GM21825 (cell line): ENCODE measurements around the gene UBE3C.
"Not testable (repeated sequence)": the region's sequence is repeated elsewhere in the genome, so short reads cannot be mapped to it uniquely, and the experiment has no call there.

Experiments
- ATAC-seq: cut with Tn5 transposase; IDR thresholded peaks from one replicate; pipeline ENCODE4 v1.9.1; 2021; ENCODE audit warnings: mild to moderate bottlenecking, moderate library complexity; ENCODE audit not compliant: unreplicated experiment

Gene UBE3C

GRCh38 chr7:157235357-157236333 is 96.9 kb downstream of the UBE3C start:
- ATAC-seq = no peak

DNA sequence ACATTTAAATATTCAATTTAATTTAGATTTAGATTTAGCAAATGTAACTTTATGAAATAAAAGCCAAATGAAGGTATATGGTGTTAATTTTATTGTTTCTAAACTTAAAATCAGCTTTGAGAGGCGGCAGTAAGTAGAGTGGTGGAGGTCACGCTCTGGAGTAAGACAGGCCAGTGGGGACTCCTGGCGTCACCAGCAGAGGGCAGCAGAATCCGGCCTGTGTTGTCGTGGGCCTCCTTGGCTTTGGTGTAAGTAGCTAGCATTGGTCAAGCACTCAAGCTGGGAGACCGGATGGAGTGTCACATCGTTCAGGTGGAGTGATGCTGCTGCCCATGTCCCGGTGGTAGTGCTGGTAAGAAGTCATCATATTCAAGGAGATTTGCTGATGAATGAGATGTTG is 99.4 kb downstream of the UBE3C start:
- no peak for ATAC-seq

DNA sequence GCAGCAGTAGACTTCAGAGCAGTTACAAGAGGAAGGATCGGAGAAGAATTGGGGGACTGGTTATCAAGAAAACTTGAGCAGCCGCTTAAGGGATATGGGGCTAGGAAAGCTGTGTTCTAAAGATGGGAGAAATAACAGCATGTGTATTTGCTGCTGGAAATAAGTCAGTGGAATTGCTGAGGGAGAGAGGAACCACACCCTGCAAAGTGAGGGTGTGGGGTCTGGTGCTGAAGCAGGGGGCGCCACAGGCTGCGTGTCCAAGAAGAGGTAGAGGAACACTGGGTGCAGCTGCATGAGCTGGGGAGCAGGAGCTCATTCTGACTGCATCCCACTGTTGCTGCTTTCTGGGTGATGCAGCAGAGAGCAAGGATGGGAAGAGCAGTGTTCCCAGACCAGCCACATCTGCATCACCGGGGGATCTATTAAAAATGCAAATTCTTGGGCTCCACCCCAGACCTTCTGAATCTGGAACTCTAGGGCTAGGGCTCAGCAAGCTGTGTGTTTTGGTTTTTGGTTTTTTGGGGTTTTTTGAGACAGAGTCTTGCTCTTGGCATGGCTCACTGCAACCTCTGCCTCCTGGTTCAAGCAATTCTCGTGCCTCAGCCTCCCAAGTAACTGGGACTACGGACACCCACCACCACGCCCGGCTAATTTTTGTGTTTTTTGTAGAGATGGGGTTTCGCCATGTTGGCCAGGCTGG is 101.0 kb downstream of the UBE3C start:
- no peak for ATAC-seq

GRCh38 chr7:157241631-157242030 is 102.9 kb downstream of the UBE3C start:
- no peak for ATAC-seq

DNA sequence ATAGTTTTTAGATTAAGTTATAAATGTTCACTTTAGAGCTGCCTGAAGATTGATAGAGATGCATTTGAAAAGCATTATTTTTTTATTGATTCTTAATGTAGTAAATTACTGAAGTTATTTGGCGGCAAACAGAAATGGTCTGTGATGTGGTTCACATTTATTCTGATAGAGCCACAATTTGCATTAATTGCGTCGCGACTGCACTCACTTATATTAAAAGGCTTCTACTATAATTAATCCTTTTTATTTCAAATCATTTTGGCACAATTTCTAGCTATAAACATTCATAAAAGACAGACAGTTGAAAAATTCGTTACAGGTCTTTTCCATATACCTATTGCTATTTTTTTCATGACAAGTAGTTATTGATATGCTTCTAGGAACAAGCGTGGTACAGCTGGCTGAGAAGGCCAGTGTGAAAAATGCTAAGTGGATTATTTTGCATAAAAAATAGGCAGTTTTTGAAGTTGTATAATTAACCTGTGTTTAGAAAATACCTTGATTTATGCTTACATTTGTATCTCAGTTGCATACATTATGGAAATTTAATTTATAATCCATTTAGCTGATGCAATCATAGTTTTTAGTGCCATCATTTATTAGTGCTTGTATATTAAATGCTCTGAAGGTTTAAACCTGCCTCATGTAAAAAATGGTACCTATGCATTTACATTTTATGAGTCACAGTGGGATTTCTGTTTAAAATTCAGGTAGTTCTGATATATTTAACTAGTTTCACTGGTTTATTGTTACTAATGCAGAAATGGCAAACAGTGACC is 106.0 kb downstream of the UBE3C start:
- no peak for ATAC-seq

GRCh38 chr7:157246052-157246451 is 107.3 kb downstream of the UBE3C start:
- ATAC-seq = no peak

GRCh38 chr7:157248659-157249058 is 109.9 kb downstream of the UBE3C start:
- ATAC-seq = no peak

DNA sequence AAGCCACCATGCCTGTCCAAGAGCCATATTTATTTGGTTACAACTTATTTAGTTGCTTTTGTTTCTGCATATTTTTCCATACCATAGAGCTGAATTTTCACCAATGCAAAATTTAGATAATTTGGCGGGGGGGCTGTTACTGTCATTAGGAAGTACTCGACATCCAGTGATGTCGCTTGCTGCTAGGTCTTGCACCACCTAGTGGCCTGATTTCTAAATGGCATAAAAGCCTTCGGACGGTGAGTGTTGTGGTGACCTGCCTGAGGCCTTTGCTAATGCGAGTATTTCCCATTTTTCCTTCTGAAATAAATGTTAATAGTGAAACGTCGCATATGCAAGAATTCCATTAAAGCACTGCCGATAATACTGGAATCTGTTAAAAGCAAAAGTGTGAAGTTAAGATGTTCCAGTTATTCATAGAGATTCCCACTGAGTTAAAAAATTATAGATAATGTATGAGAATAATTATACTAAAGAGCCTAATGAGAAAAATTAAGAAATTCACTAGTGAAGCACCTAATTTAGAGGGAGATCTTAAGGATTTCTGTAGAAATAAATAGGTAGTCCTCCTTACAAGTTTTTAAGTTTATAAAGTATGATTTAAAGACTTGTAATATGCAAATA is 112.0 kb downstream of the UBE3C start:
- ATAC-seq = no peak

GRCh38 chr7:157251817-157252216 is 113.1 kb downstream of the UBE3C start:
- ATAC-seq = not testable (repeated sequence)

GRCh38 chr7:157253850-157254249 is 115.1 kb downstream of the UBE3C start:
- ATAC-seq = no peak

GRCh38 chr7:157254781-157255180 is 116.1 kb downstream of the UBE3C start:
- not testable (repeated sequence) for ATAC-seq

GRCh38 chr7:157255201-157255606 is 116.5 kb downstream of the UBE3C start:
- no peak for ATAC-seq

- no peak for ATAC-seq
Measured at GRCh38 chr7:157263156-157263555, 124.4 kb downstream of the UBE3C start.

DNA sequence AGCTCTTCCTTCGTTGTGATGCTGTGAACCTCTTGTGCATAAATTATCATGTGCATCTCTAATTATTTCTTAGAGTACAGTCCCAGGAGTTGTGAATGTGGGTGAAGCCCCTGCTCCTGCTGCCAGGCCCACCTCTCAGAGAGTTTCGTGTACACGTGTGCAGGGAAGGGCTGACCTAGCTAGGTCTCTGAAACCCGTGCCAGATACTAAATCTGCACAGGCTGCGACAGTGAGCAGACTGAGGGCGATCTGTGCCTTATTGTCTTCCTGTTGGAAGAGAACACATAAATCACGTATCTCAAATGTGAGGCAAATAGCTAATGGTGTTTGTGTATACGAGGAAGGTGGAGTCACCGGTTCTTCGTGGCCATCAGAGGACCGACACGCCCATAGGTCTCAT is 126.3 kb downstream of the UBE3C start:
- no peak for ATAC-seq

DNA sequence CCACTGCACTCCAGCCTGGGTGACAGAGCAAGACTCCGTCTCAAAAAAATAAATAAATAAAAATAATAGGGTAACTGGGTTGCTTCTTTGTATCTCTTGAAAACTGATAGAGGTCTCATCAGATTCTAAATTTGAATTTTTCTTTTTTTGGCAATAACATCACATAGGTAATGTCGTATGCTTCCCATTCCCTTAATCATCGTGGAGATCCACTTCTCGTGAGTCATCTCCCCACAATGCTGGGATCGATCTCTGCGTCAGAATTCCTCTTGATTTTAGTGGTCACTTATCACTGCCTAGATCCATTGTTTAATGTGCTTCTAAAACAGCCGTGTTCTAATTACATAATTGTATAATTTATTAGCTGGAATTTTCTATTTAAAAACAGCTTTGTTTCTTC is 127.5 kb downstream of the UBE3C start:
- no peak for ATAC-seq

- no peak for ATAC-seq
Measured at GRCh38 chr7:157267516-157267915, 128.8 kb downstream of the UBE3C start.

DNA sequence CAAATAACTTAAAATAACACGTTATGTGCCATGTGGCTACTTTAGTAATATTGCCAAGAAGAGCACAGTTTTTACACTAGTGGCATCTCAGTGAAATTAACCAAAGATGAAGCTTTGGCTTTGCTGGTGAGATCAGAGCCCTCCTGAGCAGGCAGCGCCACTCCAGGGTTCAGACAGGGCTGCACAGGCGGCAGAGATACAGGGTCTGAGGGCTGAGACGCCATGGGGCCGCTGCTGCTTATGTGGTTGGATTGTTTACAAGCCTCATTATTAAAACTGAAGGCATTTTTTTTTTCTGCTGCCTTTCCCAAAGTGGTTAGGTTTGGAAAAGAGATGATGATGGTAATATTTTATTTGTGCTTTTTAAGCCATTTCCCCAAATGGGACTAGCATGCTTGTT is 129.2 kb downstream of the UBE3C start:
- ATAC-seq = no peak

DNA sequence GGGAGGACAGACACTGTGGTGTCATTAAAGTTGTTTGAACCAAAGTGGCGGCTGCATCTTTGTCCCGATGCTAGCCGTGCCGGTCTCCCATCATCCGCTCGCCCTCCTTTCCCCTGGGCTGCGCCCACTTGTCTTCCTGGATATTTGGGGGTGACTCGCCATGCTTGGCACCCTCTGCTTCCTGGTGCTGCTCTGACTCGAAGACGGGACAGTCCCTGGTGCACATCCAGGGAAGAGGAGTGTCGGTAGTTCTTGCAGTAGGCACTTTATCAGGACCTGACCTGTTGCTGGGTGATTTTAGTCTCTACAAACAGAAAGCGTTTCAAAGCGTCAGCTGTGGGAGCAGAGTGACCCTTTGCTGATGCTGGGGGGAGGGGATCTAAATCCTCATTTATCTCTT is 129.8 kb downstream of the UBE3C start:
- no peak for ATAC-seq

- ATAC-seq = no peak
Measured at GRCh38 chr7:157269341-157270059, 130.8 kb downstream of the UBE3C start.

DNA sequence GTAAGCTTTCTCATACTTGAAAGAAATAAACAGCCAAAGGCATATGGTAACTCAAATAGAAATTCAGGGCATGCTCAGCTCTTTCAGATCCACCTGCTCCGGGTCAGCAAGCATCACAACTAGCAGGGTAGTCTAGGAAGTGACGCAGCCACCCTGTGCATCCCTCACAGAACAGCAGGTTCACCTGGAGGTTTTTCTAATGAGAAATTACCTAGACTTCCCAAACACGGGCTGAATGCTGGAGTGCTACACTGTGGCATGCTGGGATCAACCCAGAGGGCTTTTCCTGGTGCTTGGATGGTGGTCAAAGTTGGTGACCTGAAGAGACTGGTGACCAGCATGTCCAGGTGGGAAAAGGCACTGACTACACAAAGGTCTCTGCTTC is 131.3 kb downstream of the UBE3C start:
- ATAC-seq = no peak
